H1 (cell line): ENCODE results near the gene HELZ2. TPM values are rescaled to one million over a fixed set of nuclear protein-coding genes. Genes with fewer than 3 reads are reported as not detected.

Experiments
- EZH2 ChIP-seq: fragments of 200-600 bp; sonication (generic); IDR thresholded peaks from 2 replicates; pipeline ENCODE4 v1.7.1; 2012; ENCODE audit warnings: low read depth, mild to moderate bottlenecking, moderate library complexity, low read length, inconsistent platforms; ENCODE audit not compliant: severe bottlenecking
- JUND ChIP-seq: IDR thresholded peaks from 2 replicates; pipeline ENCODE4 v1.6.1; 2011; ENCODE audit warnings: mild to moderate bottlenecking, improper control_type of control experiment, low read length
- MAX ChIP-seq: IDR thresholded peaks from 2 replicates; pipeline ENCODE4 v1.6.1; 2012; ENCODE audit warnings: inconsistent platforms
- POLR2AphosphoS5 ChIP-seq: IDR thresholded peaks from 2 replicates; pipeline ENCODE4 v1.6.1; 2011; ENCODE audit warnings: low read depth, low read length
- SRF ChIP-seq: IDR thresholded peaks from 2 replicates; pipeline ENCODE4 v1.6.1; 2011; ENCODE audit warnings: mild to moderate bottlenecking, low read depth, low read length, moderate library complexity
- polyA plus RNA-seq, 7 experiments: library from polyadenylated mRNA; depleted of rRNA in 3 of 7; stranded (reverse) in 5 of 7; unstranded in 2 of 7; fragments of >200 nt in 5 of 7; fragments of 200-250 nt in 2 of 7; gene quantifications; 1 replicate in 5 of 7; 2 replicates in 1 of 7; 4 replicates in 1 of 7; pipeline versions ENCODE4 v1.2.1 to v1.2.3, GENCODE V29; 2011 to 2013; ENCODE audit warnings: missing spikeins in 2 of 7, mixed read lengths in 2 of 7
- total RNA-seq: library from RNA; stranded (reverse); fragmentation: NEBNext Ultra II Directional; extraction: Animal tissue kit (Norgen Biotek cat#: 25700); gene quantifications from 2 replicates; pipeline ENCODE4 v1.2.1, GENCODE V29; 2021

HELZ2 gene
- total and polyA plus RNA-seq, 2 of the 8 experiments (the other 6 are each of a cell fraction or from before 2014, with no cell fraction given): 7.9 to 17.5 TPM

DNA sequence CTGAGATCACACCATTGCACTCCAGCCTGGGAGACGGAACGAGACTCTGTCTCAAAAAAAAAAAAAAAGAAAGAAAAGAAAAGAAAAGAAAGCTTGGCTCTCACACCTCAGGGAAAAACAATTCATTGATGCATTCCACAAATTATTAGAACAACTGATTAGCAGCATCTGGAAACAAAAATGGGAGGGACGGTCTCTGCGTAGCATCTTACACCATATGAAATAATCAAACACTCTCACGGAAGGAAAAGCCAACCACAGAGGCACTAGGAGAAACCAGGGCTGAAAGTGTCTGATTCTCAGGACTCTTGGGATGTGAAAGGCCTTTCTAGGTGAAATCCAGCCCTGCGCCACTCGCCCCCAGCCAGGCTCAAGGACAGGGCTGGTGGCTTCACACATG, 2.3 kb upstream of the HELZ2 start (continued):
- TF ChIP-seq EZH2 (no peak), SRF (no peak), POLR2AphosphoS5 (no peak), JUND (no peak), MAX (no peak)
